ENCODE data around the gene ABCB6.

DNA sequence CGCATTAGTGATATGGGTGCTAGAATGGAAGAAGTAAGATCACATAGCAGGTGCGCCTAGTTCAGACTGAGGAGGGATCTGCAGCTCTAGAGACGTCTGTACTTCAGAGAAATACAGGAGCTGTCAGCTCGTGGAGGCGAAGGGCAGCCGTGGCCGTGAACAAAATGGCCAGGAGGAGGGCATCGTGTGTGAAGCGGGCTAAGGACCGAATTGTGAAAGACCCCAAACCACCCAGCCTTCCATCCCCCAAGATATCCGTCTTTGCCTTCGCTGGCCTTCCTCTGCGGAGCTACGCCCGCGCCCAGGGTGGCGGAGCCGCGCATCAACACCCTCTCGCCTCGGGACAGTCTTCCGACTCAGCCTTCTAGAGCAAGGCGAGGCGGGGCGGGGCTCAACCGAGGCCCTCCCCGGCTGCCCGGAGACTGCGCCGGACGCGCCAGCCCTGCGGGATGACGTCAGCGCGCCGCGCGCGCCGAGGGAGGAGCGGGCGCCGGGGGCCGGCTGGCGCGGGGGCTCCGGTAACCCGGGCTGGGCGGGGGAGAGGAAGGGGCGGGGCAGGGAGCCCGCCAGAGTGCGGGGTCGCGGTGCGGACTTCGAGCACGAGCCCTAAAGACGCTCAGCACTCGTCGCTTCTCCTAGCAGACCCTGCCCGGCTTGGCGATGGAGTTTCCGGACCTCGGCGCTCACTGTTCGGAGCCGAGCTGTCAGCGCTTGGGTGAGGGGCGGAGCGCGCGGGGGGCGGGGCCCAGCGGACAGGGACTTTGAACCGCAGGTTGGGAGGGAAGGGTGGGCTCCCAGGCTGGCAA, 12.2 kb downstream of the ABCB6 start, which contains the start of gene ZFAND2B:
- TF ChIP-seq POLR2A (IDR thresholded peaks at IDR 0.05) (peak in 2 of 4 donors; percentile 84 to 88), CTCF (IDR thresholded peaks at IDR 0.05) (peak in 1 of 7 experiments; percentile 30)
